OCI-LY7 (cell line): ENCODE measurements around the gene SLC9A2.

ENCODE experiments used
- CTCF ChIP-seq: fragments of 200-600 bp; sonication (generic); conservative IDR thresholded peaks from 2 replicates; pipeline ENCODE4 v1.5.1; 2014; ENCODE audit warnings: mild to moderate bottlenecking, antibody characterized with exemption, low read length, moderate library complexity, mixed read lengths
- EZH2phosphoT487 ChIP-seq: fragments of 200-600 bp; sonication (generic); IDR thresholded peaks from 2 replicates; pipeline ENCODE4 v1.6.1; 2018; ENCODE audit warnings: low read depth, borderline replicate concordance, mild to moderate bottlenecking, mixed run types, antibody characterized with exemption, low read length, moderate library complexity, mixed read lengths

- TF ChIP-seq CTCF (no peak), EZH2phosphoT487 (no peak)
These were observed 41.0 kb upstream of the SLC9A2 start for GRCh38 chr2:102578376-102578775.
